ENCODE measurements around the gene SLC9C1.

SLC9C1 gene

GRCh38 chr3:112307557-112307956 lies 13.5 kb upstream of the SLC9C1 start:
- H3K4me3 ChIP-seq (ENCODE audit: control insufficient read depth, low read depth, low read length) = no peak overlapping the region
- no peak for TF ChIP-seq CTCF (conservative IDR thresholded peaks at IDR 0.05; ENCODE audit: control insufficient read depth, insufficient read depth, low read depth, low read length)
- DNase-seq (ENCODE audit: low read depth) = no peak

GRCh38 chr3:112306825-112307224 lies 12.8 kb upstream of the SLC9C1 start:
- no peak for DNase-seq (ENCODE audit: low read depth)
- TF ChIP-seq CTCF (conservative IDR thresholded peaks at IDR 0.05; ENCODE audit: control insufficient read depth, insufficient read depth, low read depth, low read length) = no peak
- no peak overlapping the region for H3K4me3 ChIP-seq (ENCODE audit: control insufficient read depth, low read depth, low read length)

GRCh38 chr3:112304611-112305010 lies 10.6 kb upstream of the SLC9C1 start:
- no peak overlapping the region for H3K4me3 ChIP-seq (ENCODE audit: control insufficient read depth, low read depth, low read length)
- peak; percentile 4 for DNase-seq (ENCODE audit: low read depth)
- peak; percentile 27 for TF ChIP-seq CTCF (conservative IDR thresholded peaks at IDR 0.05; ENCODE audit: control insufficient read depth, insufficient read depth, low read depth, low read length)

GRCh38 chr3:112303764-112304325 lies 9.8 kb upstream of the SLC9C1 start:
- no peak for TF ChIP-seq CTCF (conservative IDR thresholded peaks at IDR 0.05; ENCODE audit: control insufficient read depth, insufficient read depth, low read depth, low read length)
- H3K4me3 ChIP-seq (ENCODE audit: control insufficient read depth, low read depth, low read length) = peak overlapping the region; percentile 41
- DNase-seq (ENCODE audit: low read depth) = peak; percentile 19

GRCh38 chr3:112302881-112303763 lies 9.1 kb upstream of the SLC9C1 start:
- no peak for TF ChIP-seq CTCF (conservative IDR thresholded peaks at IDR 0.05; ENCODE audit: control insufficient read depth, insufficient read depth, low read depth, low read length)
- peak; percentile 15 for DNase-seq (ENCODE audit: low read depth)
- H3K4me3 ChIP-seq (ENCODE audit: control insufficient read depth, low read depth, low read length) = peak overlapping the region; percentile 41

GRCh38 chr3:112302150-112302830 lies 8.3 kb upstream of the SLC9C1 start:
- no peak for DNase-seq (ENCODE audit: low read depth)

More at GRCh38 chr3:112302150-112302830, 8.3 kb upstream of the SLC9C1 start:
- no peak overlapping the region for H3K4me3 ChIP-seq (ENCODE audit: control insufficient read depth, low read depth, low read length)
- TF ChIP-seq CTCF (conservative IDR thresholded peaks at IDR 0.05; ENCODE audit: control insufficient read depth, insufficient read depth, low read depth, low read length) = no peak
